PFSK-1 (cell line): ENCODE measurements around the gene DUOX2.

ENCODE experiments used
- FOXP2 ChIP-seq: optimal IDR thresholded peaks from 2 replicates; pipeline ENCODE3; 2011; ENCODE audit warnings: borderline replicate concordance, control low read depth, inconsistent platforms; ENCODE audit not compliant: insufficient read depth; ENCODE audit errors: extremely low read length, extremely low read depth
- POLR2AphosphoS5 ChIP-seq: IDR thresholded peaks from 2 replicates; pipeline ENCODE4 v1.6.1; 2012; ENCODE audit warnings: low read depth, mild to moderate bottlenecking, control low read depth, low read length, moderate library complexity
- SIN3A ChIP-seq: IDR thresholded peaks from 2 replicates; pipeline ENCODE4 v1.6.1; 2012; ENCODE audit warnings: mild to moderate bottlenecking, low read length, moderate library complexity, borderline replicate concordance; ENCODE audit not compliant: insufficient read depth
- TAF1 ChIP-seq: IDR thresholded peaks from 2 replicates; pipeline ENCODE4 v1.6.1; 2012; ENCODE audit warnings: low read length, control low read depth, borderline replicate concordance; ENCODE audit not compliant: insufficient read depth
- TF ChIP-seq, protein P1 (sequence below), 2 experiments: IDR thresholded peaks; 2 replicates each; pipeline versions ENCODE4 v1.6.1 to v1.8.0; 2011 to 2012; ENCODE audit warnings: low read depth in 2 of 2, low read length in 2 of 2, control low read depth in 1 of 2, inconsistent platforms in 1 of 2, mild to moderate bottlenecking in 1 of 2, moderate library complexity in 1 of 2; ENCODE audit not compliant: insufficient read depth in 1 of 2

DUOX2 gene

DNA sequence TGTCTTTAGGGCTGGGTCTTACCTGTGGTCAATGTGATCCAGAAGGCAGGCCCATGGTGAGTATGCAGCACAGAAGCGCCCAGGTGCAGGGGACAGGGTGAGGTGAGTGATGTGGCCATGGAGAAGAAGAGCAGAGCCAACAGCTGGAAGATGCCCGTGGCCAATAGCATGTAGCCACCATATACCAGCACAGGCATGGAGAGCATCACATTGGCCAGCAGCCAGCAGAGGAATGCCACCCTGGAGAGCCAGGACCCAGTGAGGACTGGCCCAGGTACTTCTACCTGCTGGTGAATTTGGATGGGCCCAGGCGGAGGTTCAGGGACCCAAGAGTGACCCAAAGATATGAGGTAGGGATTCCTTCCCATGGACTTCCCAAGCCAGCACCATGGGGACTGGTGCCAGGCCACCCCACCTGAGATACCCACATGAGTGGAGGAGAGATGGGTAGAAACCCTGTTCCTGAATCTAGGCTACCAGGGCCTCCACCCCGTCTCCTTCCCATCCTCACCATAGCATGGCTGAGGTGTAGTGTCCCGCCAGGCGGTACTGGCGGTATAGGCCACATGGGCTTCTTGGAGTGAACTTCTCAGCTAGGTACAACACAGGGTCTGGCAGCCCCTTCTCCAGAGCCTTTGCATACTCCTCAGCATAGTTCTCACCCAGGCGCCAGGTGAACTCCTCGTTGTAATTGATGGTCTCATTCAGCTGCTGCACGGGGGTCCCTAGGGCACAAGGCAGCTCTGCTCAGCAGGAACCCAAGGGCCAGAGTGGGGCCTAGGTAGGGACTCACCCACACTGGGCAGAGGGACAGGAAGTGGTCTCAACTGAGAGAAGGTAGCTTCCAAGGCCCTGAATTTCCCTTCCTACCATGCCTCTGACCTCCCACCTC is 6.4 kb upstream of the DUOX2 start:
- no peak for TF ChIP-seq SIN3A
- TF ChIP-seq TAF1 = no peak
- TF ChIP-seq FOXP2 = no peak
- TF ChIP-seq, protein P1, sequence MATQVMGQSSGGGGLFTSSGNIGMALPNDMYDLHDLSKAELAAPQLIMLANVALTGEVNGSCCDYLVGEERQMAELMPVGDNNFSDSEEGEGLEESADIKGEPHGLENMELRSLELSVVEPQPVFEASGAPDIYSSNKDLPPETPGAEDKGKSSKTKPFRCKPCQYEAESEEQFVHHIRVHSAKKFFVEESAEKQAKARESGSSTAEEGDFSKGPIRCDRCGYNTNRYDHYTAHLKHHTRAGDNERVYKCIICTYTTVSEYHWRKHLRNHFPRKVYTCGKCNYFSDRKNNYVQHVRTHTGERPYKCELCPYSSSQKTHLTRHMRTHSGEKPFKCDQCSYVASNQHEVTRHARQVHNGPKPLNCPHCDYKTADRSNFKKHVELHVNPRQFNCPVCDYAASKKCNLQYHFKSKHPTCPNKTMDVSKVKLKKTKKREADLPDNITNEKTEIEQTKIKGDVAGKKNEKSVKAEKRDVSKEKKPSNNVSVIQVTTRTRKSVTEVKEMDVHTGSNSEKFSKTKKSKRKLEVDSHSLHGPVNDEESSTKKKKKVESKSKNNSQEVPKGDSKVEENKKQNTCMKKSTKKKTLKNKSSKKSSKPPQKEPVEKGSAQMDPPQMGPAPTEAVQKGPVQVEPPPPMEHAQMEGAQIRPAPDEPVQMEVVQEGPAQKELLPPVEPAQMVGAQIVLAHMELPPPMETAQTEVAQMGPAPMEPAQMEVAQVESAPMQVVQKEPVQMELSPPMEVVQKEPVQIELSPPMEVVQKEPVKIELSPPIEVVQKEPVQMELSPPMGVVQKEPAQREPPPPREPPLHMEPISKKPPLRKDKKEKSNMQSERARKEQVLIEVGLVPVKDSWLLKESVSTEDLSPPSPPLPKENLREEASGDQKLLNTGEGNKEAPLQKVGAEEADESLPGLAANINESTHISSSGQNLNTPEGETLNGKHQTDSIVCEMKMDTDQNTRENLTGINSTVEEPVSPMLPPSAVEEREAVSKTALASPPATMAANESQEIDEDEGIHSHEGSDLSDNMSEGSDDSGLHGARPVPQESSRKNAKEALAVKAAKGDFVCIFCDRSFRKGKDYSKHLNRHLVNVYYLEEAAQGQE (IDR thresholded peaks at IDR 0.05; ENCODE audit: insufficient read depth in 1 of 2, low read depth in 2 of 2, low read length in 2 of 2) = no peak
- TF ChIP-seq POLR2AphosphoS5 = no peak

DNA sequence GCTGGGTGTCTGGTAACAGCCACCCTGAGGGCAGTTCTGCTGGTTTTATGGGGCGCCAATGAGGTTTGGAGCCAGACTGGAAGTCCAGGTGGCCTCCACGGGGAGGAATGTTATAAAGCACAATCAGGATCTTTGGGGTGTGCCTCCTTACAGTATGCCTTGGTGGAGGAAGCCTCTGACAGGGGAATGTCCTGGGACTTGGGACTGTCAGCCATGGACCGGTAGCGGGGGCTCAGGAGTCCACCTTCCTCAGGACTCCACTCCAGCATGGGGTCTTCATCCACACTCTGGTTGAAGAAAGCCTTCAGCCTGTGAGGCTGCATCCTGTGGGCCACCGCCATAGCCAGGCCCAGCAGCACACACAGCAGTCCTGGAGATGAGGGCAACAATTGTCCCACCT is 5.0 kb upstream of the DUOX2 start:
- TF ChIP-seq POLR2AphosphoS5 (no peak), SIN3A (no peak), TAF1 (no peak), FOXP2 (no peak)
- TF ChIP-seq, protein P1 (IDR thresholded peaks at IDR 0.05; ENCODE audit: insufficient read depth in 1 of 2, low read depth in 2 of 2, low read length in 2 of 2) = no peak

DNA sequence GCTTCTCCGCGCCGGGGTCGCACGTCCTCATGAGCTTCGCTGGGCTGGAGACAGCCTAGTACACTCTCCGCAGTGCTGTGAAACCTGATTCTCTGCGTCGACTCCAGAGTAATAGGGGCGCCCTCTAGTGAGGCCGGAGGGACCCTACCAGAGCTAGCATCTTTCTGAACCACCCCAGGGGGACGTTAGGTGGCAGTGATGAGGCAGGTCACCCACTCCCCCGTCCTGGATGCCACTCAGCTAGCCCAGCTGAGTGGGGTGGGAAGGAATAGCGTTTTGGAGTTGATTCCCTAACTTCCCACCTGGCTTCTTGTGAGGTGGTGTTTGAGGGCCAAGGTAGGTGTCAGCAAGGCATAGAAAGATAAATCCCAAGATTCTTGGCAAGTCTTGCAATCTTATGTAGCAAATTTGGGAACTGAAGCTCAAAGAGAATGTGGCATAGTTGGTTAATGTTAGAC is 4.2 kb upstream of the DUOX2 start:
- TF ChIP-seq, protein P1 (IDR thresholded peaks at IDR 0.05; ENCODE audit: insufficient read depth in 1 of 2, low read depth in 2 of 2, low read length in 2 of 2) = no peak
- TF ChIP-seq FOXP2 (peak; percentile 28), TAF1 (no peak)

DNA sequence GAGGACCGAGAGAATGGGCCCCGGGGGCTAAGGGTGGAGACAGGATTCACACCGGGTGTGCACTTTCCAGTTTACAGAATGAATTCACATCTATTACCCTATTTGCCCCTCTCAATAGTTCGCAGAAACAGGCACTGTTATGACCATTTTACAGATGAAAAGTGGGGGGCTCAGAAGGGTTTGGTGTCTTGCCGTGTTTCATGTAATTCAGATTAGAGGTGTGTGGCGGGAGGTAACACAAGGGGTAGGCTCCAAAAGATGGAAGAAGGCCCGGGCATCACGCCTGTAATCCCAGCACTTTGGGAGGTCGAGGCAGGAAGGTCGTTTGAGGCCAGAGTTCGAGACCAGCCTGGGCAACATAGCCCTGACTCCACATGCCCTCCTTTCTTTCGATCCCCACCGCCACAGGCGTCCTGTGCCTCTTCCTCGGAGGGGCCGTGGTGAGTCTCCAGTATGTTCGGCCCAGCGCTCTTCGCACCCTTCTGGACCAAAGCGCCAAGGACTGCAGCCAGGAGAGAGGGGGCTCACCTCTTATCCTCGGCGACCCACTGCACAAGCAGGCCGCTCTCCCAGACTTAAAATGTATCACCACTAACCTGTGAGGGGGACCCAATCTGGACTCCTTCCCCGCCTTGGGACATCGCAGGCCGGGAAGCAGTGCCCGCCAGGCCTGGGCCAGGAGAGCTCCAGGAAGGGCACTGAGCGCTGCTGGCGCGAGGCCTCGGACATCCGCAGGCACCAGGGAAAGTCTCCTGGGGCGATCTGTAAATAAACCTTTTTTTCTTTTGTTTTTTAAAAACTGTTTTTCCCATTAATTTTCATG is 3.5 kb upstream of the DUOX2 start:
- no peak for TF ChIP-seq FOXP2
- TF ChIP-seq SIN3A = no peak

DNA sequence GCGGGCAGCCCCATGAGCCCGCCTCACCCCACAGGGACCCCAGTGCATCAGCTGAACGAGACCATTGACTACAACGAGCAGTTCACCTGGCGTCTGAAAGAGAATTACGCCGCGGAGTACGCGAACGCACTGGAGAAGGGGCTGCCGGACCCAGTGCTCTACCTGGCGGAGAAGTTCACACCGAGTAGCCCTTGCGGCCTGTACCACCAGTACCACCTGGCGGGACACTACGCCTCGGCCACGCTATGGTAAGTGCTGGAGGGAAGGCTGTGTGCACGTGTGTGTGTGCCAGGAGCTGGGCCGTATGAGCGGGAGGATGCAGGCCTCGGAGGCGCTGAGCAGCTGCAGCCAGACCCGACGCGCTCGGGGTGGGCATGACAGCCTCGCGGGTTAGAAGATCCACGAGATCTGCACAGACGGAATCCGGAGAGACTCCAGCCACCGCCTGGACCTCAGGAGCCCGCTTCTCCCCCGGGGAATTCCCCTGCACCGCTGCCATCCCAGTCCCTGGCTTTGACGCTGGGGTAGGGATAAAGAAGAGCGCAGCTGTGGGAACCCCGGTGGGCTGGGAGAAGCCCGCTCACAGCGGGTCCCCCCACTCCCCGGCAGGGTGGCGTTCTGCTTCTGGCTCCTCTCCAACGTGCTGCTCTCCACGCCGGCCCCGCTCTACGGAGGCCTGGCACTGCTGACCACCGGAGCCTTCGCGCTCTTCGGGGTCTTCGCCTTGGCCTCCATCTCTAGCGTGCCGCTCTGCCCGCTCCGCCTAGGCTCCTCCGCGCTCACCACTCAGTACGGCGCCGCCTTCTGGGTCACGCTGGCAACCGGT is 2.7 kb upstream of the DUOX2 start:
- TF ChIP-seq TAF1 (no peak), FOXP2 (no peak), POLR2AphosphoS5 (no peak), SIN3A (no peak)
- TF ChIP-seq, protein P1 (IDR thresholded peaks at IDR 0.05; ENCODE audit: insufficient read depth in 1 of 2, low read depth in 2 of 2, low read length in 2 of 2) = no peak
